NK-92 (cell line): ENCODE measurements around the gene SOX21.
"Not testable (repeated sequence)": the region's sequence is repeated elsewhere in the genome, so short reads cannot be mapped to it uniquely, and the experiment has no call there.

ENCODE experiments used
- DNase-seq: peaks from one replicate; lab custom pipeline; 2025; ENCODE audit not compliant: unreplicated experiment; lab: John Stamatoyannopoulos, UW

Gene SOX21

DNA sequence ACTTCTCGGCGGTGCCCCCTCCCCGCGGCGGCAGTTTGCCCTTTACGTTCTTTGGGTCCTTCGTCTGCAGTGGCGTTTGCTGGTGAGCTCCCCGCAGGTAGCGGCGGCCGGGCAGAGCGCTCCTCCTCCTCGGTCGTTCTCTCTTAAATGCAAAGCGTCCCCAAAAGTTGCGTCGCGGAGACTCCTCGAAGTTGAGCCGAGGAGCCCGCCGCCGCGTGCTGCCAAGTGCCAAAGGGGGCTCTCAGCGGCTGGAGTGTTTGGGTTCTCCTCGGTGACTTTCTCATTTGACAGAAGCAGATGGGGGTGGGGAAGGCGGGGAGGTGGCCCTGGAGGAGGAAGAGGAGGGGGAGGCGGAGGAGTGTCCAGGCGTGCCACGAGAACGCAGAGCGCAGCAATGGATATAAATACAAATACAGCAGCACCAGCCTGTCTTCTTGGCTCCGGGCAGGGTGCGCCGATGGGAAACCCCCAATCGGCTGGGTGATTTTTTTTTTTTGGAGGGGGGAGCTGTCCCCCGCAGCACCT, at the start of gene SOX21:
SOX21 (minus strand) TSS at position 259 of the 525 bp plus-strand sequence. CDS start 496 bp downstream, outside the sequence.
- DNase-seq = no peak

DNA sequence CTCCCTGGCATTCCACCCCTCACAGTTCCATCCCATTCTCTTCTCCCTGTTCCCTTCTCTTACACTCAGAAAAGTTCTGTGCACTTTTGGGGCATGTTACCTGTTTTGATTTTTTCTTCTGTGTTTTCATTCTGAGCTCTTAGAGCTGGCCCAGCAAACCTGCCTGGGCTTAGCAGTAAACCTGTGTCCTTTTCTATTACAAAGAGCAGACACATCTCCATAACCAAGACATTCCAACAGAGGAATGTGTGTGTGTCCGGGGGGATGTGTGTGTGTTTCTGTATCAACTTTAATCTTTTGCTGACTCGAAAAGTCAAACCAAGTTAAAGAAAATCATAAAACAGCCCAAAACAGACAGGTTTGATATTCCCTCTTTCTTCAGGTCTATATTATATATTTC, 49.1 kb upstream of the SOX21 start:
- DNase-seq = no peak

DNA sequence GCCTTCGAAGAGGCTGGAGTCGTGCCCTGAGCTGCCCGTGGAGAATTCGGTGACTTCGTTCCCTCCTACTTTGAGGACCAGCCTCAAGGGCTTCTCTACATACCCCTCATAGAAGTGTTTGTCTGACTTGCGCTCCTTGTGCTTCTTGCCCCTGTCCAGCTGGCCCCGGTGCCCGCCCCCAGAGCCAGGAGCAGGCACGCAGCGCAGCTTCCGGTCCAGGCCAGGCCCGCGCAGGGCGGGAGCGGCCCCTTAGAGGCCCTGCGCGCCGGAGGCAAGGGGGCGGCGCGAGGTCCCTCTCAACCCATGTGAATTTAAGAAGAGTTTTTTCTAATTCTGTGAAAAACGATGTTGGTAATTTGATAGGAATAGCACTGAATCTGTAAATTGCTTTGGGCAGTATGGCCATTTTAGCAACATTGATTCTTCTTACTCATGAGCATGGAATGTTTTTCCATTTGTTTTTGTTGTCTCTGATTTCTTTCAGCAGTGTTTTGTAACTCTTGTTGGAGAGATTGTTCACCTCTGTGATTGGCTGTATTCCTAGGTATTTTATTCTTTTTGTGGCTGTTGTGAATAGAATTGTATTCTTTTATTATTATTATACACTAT, 46.9 kb upstream of the SOX21 start:
- no peak for DNase-seq

DNA sequence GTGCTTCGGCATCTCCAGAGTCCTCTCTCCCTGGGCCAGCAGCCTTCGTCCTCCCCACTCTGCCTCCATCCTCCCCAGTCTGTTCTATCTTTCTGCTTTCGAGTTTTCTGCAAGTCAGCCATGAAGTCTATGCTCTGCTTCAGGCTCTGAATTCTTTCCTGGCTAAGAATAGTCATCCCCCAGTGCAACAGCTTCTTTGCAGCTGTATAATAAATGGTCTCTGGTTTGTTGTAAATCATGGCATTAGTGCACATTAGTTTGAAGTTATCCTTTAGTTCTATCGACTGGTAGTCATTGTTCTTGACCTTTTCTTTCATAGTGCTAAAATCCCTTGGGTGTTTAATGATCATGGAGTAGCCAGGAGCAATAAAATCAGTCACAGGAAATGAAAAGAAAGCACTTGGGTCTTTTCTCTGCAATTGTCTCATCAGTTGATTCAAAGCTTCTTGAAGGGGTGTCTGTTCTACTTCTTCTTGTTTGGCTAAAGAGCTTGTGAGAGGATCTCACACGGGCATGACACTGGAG, 46.2 kb upstream of the SOX21 start:
- DNase-seq = no peak

DNA sequence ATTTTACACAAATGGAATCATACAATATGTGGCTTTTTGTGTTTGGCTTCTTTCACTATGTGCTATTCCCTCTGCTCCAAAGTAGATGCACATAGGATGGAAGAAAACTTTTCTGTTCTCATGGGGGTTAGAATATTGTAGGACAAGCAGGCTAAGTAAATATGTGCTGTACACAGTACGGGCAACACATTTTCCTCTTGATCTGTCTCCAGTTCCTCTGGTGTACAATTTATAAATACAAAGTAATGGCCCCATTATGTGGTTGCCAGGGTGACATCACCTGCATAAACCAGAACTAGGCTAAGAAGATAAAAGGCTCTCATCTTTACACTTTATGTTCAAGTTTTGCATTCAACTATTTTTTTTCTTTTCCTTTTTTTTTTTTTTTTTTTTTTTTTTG, 41.0 kb upstream of the SOX21 start:
- DNase-seq = no peak

DNA sequence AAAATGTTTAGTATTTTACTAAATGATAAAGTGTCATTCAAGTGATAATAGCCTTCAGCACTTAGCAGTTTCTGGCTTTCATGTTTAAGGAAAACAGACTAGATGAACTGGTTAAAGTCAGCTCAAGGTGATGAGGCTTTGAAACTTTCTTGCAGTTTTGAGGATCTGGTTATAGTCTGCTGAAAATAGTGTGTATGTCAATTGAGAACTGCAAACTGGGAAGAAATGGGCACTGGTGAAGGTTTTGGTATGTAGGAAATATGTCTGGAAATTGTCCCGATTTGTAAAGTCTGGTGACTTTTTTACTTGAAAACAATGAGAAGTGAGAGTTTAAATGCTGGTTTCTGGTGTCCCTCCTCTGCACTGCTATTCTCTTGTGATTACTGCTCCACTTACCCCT, 36.8 kb upstream of the SOX21 start:
- DNase-seq = no peak

DNA sequence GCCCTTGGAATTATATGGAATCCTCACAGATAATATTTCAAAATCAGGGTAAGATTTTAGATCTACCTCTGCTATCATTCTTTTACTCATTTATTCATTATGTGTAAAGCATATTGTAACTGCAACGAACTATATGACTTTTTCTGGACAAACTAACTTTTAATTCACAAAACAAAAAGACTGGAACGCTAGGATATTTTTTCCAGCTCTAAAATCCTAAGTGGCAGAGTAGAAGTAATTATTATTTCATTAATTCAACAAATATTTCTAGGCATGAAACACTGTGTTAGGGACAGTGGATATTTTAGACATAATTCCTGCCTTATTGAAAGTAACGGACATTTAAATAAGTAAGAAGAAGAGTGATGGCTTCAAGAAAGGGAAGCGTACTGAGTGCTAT, 26.9 kb upstream of the SOX21 start:
- DNase-seq = no peak

DNA sequence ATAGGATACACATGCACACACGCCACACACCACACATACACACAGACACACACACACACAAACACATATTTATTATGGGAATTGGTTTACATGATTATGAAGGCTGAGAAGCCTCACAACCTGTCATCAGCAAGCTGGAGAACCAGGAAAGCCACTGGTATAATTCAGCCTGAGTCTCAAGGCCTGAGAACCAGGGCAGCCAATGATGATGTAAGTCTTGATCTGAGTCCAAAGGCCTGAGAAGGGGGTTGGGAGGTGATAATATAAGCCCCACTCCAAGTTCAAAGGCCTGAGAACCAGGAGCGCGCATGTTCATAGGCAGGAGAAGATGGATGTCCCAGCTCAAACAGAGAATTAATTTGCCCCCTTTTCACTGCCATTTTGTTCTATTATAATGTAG, 18.7 kb upstream of the SOX21 start:
- no peak for DNase-seq

DNA sequence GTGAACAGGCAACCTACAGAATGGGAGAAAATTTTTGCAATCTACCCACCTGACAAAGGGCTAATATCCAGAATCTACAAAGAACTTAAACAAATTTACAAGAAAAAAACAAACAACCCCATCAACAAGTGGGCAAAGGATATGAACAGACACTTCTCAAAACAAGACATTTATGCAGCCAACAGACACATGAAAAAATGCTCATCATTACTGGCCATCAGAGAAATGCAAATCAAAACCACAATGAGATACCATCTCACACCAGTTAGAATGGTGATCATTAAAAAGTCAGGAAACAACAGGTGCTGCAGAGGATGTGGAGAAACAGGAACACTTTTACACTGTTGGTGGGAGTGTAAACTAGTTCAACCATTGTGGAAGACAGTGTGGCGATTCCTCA, 17.6 kb upstream of the SOX21 start:
- not testable (repeated sequence) for DNase-seq

DNA sequence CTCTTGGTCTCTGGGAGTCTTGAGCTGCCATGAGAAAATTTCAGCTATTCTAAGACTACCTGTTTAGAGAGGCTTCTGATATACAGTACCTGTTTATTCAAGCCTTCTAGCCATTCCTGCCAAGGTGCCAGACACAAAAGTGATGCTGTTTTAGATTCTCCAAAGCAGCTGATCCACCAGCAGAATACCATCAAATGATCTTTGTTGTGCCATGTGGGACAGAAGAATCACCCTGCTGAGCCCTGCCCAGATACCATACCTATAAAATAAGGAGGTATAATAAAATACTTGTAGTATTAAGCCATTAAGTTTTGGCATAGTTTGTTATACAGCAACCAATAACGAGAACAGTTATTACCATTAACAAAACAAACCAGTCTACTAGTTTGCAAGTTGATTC, 14.1 kb upstream of the SOX21 start:
- no peak for DNase-seq

DNA sequence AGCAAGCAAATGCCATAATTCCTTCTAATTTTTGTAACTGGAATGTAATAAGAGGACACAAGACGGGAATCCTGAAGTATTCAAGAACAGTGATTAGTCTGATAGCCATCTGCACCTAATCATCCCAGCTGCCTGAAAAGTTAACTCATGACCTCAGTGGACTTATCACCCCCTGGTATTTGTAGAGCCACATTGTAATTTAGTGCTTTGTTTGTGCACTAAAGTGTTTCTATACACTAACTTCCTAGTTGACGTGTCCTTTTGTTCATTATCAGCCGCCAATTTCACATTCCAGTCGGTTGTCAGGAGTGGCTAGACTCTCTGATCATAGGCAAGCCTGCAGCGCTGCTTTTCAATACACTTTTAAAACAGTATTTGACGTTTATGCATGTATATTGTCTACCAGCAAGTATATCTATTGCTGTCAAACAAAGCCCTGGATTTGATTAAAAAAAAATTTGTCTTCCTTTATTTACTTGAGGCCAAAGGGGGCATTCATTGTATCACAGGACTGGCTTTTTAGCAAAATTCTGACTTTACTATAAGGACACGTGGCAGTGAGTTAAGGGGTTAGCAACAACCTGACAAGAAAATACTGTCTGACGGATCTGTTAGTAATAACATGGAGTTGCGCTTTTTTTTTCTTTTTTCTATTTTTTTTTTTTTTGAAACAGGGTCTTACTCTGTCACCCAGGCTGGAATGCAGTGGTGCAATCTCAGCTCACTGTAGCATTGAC, 10.4 kb upstream of the SOX21 start:
- DNase-seq = no peak

DNA sequence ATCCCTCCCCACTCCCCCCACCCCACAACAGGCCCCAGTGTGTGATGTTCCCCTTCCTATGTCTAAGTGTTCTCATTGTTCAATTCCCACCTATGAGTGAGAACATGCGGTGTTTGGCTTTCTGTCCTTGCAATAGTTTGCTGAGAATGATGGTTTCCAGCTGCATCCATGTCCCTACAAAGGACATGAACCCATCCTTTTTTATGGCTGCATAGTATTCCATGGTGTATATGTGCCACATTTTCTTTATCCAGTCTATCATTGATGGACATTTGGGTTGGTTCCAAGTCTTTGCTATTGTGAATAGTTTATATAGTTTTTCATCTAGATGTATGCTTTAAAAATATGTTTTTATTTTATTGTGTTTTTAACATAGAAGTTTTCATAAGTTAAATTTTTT, 6.4 kb upstream of the SOX21 start:
- not testable (repeated sequence) for DNase-seq

DNA sequence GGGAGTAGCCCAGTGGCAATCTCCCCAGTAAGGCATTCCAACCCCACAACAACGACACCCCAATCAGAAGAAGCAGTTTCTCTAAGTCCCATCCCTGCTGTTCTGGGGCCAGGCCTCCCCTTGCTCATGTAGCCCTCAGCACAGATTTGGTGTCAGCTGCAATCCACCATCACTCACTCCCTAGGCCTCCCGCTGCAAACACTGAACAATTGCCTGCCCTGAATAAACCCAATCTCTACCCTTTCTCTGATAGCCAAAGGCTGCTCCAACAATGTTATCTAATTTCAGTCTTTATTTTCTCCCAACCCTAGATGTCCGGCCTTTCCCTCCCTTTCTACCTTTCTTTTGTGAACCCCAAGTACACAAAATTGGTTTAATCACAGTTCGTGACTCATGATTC, 5.6 kb upstream of the SOX21 start:
- DNase-seq = no peak

DNA sequence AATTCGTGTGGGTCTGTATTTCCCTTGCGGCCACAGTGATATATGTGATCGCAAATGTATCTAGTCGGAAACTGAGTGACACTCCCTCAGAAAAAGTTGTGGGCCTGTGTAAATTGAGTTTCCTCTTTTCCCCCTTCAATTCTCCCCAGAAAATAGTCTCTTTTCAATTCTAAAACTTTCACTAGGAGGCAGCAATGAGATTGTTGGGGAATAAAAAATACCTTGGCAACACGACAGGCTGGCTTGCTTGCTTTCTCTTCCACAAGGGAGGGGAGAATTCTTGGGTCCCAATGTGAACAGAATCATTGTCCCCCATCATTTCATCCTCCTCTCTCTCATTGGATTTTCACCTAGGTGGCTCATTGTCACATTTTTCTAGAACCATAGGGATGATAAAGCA, 3.7 kb upstream of the SOX21 start:
- DNase-seq = no peak

DNA sequence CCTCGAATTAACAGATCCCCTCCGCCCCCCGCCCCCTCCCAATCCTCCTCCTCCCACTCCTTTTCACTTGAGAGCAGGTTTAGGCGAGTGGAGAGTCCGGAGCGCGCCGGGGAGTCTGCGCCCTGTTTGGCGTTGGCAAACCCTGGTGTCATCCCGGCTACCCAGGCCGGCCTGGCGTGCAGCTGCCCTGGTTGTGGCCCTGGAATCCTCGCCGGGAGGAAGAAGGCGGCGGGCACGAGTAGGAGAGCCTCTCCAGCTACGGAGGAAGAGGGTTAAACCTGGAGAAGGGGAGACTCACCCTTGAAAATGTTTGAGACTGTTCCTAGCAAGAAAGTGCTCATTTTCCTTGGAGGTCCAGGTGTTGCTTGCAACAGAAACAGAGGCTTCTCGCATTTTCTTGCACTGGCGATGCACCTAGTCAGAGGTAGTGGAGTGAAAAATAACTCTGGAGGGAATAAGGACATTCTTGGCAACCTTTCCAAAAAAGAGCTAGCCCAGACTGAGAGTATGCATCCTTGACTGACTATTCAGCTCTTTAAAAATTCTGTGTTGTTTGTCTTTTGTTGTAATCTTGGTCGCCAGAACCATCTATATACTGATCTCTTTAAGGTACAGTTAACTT, 1.3 kb upstream of the SOX21 start:
- no peak for DNase-seq

DNA sequence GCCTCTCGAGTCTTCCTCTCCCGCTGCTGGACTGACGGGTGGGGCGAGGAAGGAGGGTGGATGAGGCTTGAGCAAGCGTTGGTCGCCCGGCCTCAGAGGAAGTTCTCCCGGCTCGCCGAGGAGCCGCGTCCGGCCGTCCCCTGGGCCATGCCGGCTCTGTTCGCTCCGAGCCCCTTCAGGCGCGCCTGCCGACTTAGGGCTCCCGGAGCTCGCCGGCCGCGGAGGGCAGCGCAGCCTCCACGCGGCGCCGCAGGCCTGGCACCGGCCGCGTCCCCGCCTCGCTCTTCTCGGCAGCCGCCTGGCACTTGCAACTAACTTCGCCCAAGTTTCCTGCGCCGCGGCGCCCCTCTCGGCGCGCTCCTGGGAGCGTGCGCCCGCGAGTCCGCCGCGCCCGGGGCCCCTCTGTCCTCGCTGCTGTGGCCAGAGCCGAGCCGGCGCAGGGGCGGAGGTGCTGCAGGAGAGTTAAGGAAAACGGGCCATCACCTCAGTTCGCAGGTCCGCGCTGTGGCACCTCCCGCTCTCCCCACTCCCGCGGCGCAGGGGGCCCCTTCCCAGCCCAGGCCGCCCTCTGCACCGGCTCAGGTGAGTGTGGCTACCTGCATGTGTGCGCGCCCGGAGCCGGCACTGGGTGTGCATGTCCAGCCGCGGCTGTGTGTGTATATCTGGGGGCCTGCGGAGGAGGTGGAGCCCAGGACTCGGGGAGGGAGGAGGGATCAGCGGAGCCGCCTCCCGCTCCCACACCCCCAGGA, 641 bp upstream of the SOX21 start:
- no peak for DNase-seq

DNA sequence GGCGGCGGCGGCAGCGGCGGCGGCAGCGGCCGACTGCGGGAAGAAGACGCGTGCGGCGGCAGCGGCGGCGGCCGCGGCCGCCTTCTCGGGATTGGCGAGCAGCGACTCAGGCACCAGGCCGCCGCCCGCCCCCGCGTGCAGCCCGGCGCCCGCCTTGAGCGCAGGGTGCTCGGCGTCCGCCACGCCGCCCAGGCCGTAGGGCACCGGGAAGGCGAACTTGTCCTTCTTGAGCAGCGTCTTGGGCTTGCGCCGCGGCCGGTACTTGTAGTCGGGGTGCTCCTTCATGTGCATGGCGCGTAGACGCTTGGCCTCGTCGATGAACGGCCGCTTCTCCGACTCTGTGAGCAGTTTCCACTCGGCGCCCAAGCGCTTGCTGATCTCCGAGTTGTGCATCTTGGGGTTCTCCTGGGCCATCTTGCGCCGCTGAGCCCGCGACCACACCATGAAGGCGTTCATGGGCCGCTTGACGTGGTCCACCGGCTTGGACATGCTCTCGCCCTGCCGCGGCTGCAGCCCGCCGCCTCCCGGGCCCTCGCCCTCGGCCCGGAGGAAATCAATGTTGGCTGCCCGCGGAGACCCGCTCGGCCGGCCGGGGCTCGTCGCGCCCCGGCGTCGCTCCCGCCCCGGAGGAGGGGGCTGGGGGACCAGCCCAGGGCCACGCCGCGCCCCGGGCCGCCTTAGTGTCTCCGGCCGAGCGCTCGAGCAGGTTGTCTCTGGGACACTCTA, 621 bp downstream of the SOX21 start:
- no peak for DNase-seq

DNA sequence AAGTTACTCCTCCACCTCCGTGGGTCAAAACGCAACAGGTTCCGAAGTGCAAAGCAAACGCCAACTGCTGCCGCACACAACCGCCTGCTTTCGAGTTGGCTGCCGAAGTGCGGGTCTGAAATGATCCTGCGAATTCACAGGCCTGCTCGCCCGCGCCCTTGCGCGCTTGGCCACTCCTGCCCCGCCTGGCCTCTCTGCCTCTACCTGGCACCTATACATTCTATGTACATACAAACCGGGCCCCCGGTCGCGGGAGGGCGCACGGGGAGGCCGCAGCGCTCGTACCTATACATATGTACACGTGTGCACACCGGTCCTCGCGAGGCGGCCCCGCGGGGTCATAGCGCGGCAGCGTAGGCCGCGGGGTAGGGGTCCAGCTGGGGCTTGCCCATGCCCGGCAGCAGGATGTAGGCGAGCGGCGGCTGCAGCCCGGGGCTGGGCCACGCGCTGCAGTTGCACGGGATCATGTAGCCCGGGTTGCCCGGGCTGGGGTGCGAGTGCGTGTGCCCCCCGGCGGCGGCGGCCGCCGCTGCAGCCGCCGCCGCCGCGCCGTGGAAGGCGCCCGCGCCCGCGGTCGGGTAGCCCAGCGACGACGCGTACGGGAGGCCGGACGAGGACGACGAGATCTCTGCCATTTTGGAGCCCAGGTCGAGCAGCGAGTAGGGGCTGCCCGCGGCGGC, 1.3 kb downstream of the SOX21 start:
- no peak for DNase-seq

DNA sequence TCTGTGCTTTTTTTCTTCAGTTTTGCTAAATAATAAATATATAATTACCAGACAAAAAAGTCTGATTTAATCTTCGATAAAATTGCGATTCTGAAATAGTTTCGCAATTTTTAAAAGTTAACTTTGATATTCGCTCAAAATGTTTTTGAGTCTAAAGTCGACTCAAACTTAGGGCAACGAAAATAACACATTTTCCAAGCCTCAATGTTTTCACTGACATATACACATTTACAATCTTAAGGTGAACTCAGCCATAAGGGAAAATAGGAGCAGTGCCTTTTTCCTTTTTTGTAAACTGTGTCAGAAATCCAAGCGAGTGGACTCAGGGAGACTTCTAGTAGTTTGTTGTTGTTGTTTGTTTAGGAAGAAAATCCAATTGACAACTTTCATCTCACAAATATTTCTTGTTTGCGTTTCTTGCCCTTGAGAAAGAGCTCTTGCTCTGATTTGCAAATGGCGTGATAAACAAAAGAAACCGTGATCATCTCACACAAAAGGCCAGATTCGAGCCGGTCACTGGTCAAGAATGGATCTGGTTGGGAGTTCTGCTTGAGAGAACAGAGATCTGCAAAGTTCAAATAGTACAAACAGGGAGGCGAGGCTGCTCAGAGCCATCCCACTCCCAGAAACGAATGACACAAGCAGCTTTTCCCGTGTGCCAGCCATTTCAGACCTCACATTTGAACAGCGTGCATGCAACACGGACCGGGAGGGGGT, 2.1 kb downstream of the SOX21 start:
- DNase-seq = no peak
